PC-9 (cell line): ENCODE measurements around the gene WRNIP1. TPM values are rescaled to one million over a fixed set of nuclear protein-coding genes. Genes with fewer than 3 reads are reported as not detected.

Source experiments
- BruUV-seq: library from RNA; stranded (reverse); fragments of 400-500 nt; replicated peaks from 2 replicates; lab custom pipeline; 2021; lab: Mats Ljungman, UMichigan
- CTCF ChIA-PET: fragments of 300-600 bp; sonication (Branson Sonifier 250); formaldehyde crosslinking; loops from one replicate; lab custom pipeline; 2022; ENCODE audit warnings: antibody characterized with exemption; lab: Charles Lee
- POLR2A ChIA-PET: fragments of 300-600 bp; sonication (Branson Sonifier 250); formaldehyde crosslinking; loops from one replicate; lab custom pipeline; 2022; ENCODE audit warnings: antibody characterized with exemption; ENCODE audit not compliant: unreplicated experiment; lab: Charles Lee
- DNase-seq, 2 experiments: peaks; one replicate each; pipeline versions ENCODE4 v3.0.0 to v3.0.0-alpha.2; 2015 to 2022; ENCODE audit warnings: mixed read lengths in 1 of 2
- H2AFZ ChIP-seq: fragments of 200-600 bp; sonication (generic); 2 replicates; pipeline ENCODE4 v1.8.1; 2017; ENCODE audit warnings: antibody characterized with exemption
- H3F3A ChIP-seq: fragments of 200-600 bp; sonication (generic); 2 replicates; pipeline ENCODE4 v1.8.1; 2017; ENCODE audit warnings: antibody characterized with exemption, mild to moderate bottlenecking, low read depth; ENCODE audit not compliant: insufficient read depth
- H3K27ac ChIP-seq: fragments of 200-600 bp; sonication (generic); 2 replicates; pipeline ENCODE4 v1.6.1; 2016; ENCODE audit warnings: mixed run types
- H3K27me3 ChIP-seq: fragments of 200-600 bp; sonication (generic); 2 replicates; pipeline ENCODE4 v1.6.1; 2016; ENCODE audit warnings: low read depth, mixed run types; ENCODE audit not compliant: insufficient read depth
- H3K36me3 ChIP-seq: fragments of 200-600 bp; sonication (generic); 2 replicates; pipeline ENCODE4 v1.6.1; 2016; ENCODE audit warnings: low read depth, mixed run types
- H3K4me1 ChIP-seq: fragments of 200-600 bp; sonication (generic); replicated peaks from 2 replicates; pipeline ENCODE4 v1.6.1; 2016; ENCODE audit warnings: mixed run types; ENCODE audit not compliant: insufficient read depth
- H3K4me2 ChIP-seq: fragments of 200-600 bp; sonication (generic); 2 replicates; pipeline ENCODE4 v1.6.1; 2017; ENCODE audit warnings: mixed run types
- H3K4me3 ChIP-seq: fragments of 200-600 bp; sonication (generic); 2 replicates; pipeline ENCODE4 v1.6.1; 2016; ENCODE audit warnings: mixed run types
- H3K79me2 ChIP-seq: fragments of 200-600 bp; sonication (generic); 2 replicates; pipeline ENCODE4 v1.6.1; 2017; ENCODE audit warnings: low read depth, mixed run types
- H3K9me2 ChIP-seq: fragments of 200-600 bp; sonication (generic); 2 replicates; pipeline ENCODE4 v1.8.1; 2017; ENCODE audit warnings: mild to moderate bottlenecking; ENCODE audit not compliant: insufficient read depth
- H3K9me3 ChIP-seq: fragments of 200-600 bp; sonication (generic); 2 replicates; pipeline ENCODE4 v1.8.1; 2016; ENCODE audit warnings: low read depth; ENCODE audit not compliant: insufficient read depth
- H4K20me1 ChIP-seq: fragments of 200-600 bp; sonication (generic); 2 replicates; pipeline ENCODE4 v1.8.1; 2017; ENCODE audit not compliant: insufficient read depth
- CTCF ChIP-seq: fragments of 200-600 bp; sonication (generic); conservative IDR thresholded peaks from 2 replicates; pipeline ENCODE4 v1.6.1; 2017; ENCODE audit warnings: mixed run types, antibody characterized with exemption, mild to moderate bottlenecking, moderate library complexity
- EZH2 ChIP-seq: fragments of 200-600 bp; sonication (generic); IDR thresholded peaks from 2 replicates; pipeline ENCODE4 v1.8.0; 2017; ENCODE audit warnings: antibody characterized with exemption, low read depth
- intact Hi-C: fragments of 100-400 bp; cut with micrococcal nuclease; formaldehyde crosslinking; loops from one replicate; pipeline ENCODE4 v1.10.0; 2022; ENCODE audit not compliant: unreplicated experiment
- total RNA-seq: library from RNA; stranded (reverse); gene quantifications from 2 replicates; pipeline ENCODE4 v1.2.3, GENCODE V29; 2021

The WRNIP1 gene
- total RNA-seq, 1 experiment from 2014 or later, result 61.4 TPM

- Histone ChIP-seq H2AFZ (no peak overlapping the region), H3K79me2 (0 out of 2 replicates have a peak, but pooled peaks cover 8% of the 10 kb centered on the region), H3K27me3 (no peaks in the 10 kb centered on the region), H3K4me1 (peaks cover 4% of the 10 kb centered on the region; the same call in 1 of the 2 replicates), H3F3A (peaks cover 25% of the 10 kb centered on the region; the same call in 1 of the 2 replicates), H3K36me3 (no peaks in the 10 kb centered on the region), H3K27ac (0 out of 2 replicates have a peak overlapping the region, but pooled peaks have one; percentile 74), H3K9me2 (no peaks in the 10 kb centered on the region), H4K20me1 (no peaks in the 10 kb centered on the region), H3K4me2 (no peak overlapping the region), H3K9me3 (no peaks in the 10 kb centered on the region), H3K4me3 (no peak overlapping the region)
- TF ChIP-seq EZH2 (no peak), CTCF (no peak)
- ChIA-PET CTCF (interaction anchor here (0.6 to 1.9 kb wide), 2 partner anchors 13 to 54 kb away, joined by 4 to 14 read pairs; no protein-coding TSS in a partner anchor), POLR2A (interaction anchor here (0.9 kb wide), 1 partner anchor 54 kb away, joined by 3 read pairs; no protein-coding TSS in a partner anchor)
- intact Hi-C loops, result loop anchor here (10.0 kb wide), 1 partner anchor 262 kb away; no protein-coding TSS in a partner anchor
- DNase-seq, result no peak
- BruUV-seq, result no TSS peak
Observed at GRCh38 chr6:2792330-2793110, 27.3 kb downstream of the WRNIP1 start.

GRCh38 chr6:2793534-2794151, 28.4 kb downstream of the WRNIP1 start:
- Histone ChIP-seq H3K27me3 (no peaks in the 10 kb centered on the region), H3K4me3 (no peak overlapping the region), H3K4me2 (no peak overlapping the region), H3K79me2 (0 out of 2 replicates have a peak, but pooled peaks cover 8% of the 10 kb centered on the region), H3K9me3 (no peaks in the 10 kb centered on the region), H3K9me2 (no peaks in the 10 kb centered on the region), H3K27ac (peak overlapping the region; percentile 71), H2AFZ (no peak overlapping the region), H3F3A (peaks cover 25% of the 10 kb centered on the region; the same call in 1 of the 2 replicates), H4K20me1 (no peaks in the 10 kb centered on the region), H3K4me1 (peaks cover 4% of the 10 kb centered on the region; the same call in 1 of the 2 replicates), H3K36me3 (no peaks in the 10 kb centered on the region)
- intact Hi-C loops, result loop anchor here (10.0 kb wide), 1 partner anchor 261 kb away; no protein-coding TSS in a partner anchor
- BruUV-seq, result no TSS peak
- no peak for TF ChIP-seq EZH2
- no peak for TF ChIP-seq CTCF
- ChIA-PET POLR2A (no interaction called here), CTCF (no interaction called here)
- DNase-seq, result peak in 1 of 2 experiments; percentile 40

GRCh38 chr6:2794171-2794730, 29.1 kb downstream of the WRNIP1 start:
- no peaks in the 10 kb centered on the region for H3K9me3 ChIP-seq
- BruUV-seq, result no TSS peak
- H4K20me1 ChIP-seq, result no peaks in the 10 kb centered on the region
- H3K9me2 ChIP-seq, result no peaks in the 10 kb centered on the region
- H3K4me3 ChIP-seq, result no peak overlapping the region
- no peak for DNase-seq
- 0 out of 2 replicates have a peak, but pooled peaks cover 8% of the 10 kb centered on the region for H3K79me2 ChIP-seq
- no peak overlapping the region for H2AFZ ChIP-seq
- peaks cover 4% of the 10 kb centered on the region; the same call in 1 of the 2 replicates for H3K4me1 ChIP-seq
- peaks cover 25% of the 10 kb centered on the region; the same call in 1 of the 2 replicates for H3F3A ChIP-seq
- ChIA-PET POLR2A (interaction anchor here (0.7 kb wide), 1 partner anchor 47 kb away, joined by 4 read pairs; the partner anchor contains the start of gene SERPINB1), CTCF (no interaction called here)
- H3K27ac ChIP-seq, result peak overlapping the region; percentile 71
- intact Hi-C loops, result loop anchor here (10.0 kb wide), 1 partner anchor 261 kb away; no protein-coding TSS in a partner anchor
- H3K4me2 ChIP-seq, result no peak overlapping the region
- no peaks in the 10 kb centered on the region for H3K36me3 ChIP-seq
- TF ChIP-seq EZH2, result no peak
- no peak for TF ChIP-seq CTCF
- H3K27me3 ChIP-seq, result no peaks in the 10 kb centered on the region
